Retina (tissue), 1 donor: ENCODE results near the gene CUEDC1.
"Not testable (repeated sequence)": the region's sequence is repeated elsewhere in the genome, so short reads cannot be mapped to it uniquely, and the experiment has no call there.

Source experiments
- DNase-seq: peaks from one replicate; pipeline ENCODE4 v3.0.0-alpha.2; 2016

CUEDC1 gene

DNA sequence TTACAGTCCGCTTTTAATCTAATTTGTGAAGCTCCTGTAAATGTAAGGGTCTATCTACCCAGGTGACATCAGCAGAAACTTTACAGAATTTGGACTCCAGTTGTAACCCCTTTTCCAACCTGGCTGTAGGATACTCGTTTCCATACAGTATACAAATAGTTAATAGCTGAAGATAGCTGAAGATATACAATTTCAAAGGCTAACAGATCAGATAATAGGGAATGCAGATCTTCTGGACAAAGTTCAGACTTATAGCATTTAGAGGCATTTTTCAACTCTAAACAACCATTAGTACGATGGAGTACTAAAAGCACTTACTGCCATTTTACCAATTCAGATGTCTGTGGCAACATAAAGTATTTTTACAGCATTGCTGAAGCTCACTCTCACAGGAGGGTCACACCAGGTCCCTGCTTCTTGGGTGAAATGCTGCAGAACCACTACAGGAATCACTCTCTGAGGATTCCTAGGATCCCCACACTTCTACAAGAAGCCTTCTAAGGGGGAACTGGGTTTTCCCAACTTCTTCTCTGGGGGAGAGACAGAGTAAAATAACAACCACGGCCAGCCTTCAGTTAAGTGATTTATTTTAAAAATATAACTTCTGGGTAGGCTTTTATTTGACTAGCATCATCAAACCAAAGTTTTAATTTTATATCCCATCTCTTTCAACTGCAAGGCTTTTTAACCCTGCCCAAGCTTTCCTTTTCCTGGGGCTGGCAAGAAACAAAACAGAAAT is 29.9 kb upstream of the CUEDC1 start:
- DNase-seq: no peak

DNA sequence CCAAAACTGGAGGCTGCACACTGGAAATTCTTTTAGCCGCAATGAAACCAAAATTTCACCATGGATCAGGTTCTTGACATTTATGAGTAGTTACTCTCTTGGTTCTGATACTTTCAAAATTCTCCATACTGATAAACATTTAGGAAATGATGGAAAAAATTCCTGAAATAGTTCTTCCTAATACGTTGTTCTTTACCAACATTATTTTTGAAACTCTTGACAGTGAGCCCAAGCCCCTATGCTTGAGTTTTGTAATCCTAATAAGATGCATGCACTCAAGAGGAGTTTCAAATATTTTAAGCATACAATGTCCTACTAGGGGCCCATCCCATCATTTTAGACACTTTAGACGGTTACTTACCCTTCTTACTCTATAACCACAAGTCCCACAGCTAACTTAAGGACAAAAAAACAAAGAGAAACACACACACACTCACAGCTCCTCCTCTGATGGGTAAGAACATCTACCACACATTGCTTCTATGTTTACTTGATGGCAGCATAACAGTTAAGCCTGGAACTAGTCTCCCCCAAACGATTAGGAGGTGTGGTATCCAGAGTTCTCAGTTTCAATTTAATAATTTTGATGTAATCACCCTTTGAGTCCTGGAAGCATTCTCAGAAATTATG is 29.2 kb upstream of the CUEDC1 start:
- DNase-seq: no peak

DNA sequence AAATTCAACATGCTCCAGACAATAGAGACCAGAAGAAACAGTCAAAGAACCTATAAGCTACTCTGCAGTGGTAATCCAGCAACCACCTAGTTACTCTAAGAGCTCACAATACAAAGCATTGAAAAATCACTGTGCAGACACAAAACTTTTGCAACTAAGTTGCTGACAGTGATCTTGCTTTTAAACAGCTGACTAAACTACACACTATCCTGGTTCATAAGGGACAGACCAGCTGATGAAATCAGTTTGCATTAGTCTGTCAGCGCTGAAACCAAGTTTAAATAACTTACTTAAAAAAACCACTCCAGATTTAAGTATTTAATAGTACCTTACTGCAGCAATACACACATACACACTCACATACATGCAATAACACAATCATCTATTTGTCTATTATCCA is 28.2 kb upstream of the CUEDC1 start:
- no peak for DNase-seq

DNA sequence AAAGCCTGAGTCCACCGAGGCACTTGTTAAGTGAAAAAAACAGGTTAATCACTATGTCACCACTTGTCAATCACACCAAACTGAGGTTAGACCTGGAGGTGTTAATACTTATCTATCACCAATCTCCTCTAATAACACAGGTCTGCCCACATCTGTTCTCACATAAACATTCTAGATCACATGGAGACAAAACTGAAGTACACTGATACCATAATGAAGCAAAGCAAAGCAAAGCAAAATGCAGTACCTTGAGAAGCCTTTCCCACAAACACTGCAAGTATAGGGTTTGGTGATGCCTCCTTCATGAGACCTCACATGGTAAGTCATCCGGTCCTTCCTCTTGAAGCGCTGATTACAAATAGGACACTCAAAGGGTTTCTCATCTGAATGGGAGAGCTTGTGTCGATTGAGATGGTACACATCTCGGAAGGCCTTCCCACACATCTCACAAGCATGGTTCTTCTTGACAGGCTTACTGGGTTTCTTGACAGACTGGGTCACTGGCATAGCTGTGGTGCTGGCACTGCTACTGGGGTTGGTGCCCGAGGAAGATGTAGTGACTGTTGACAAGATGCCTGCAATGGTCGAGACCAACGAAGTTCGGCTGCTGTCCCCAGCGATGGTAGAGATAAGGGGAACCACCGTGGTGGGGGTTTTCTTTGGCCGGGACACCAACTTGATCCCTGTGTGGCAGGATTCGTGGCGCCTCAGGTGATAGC is 27.4 kb upstream of the CUEDC1 start:
- DNase-seq: no peak

DNA sequence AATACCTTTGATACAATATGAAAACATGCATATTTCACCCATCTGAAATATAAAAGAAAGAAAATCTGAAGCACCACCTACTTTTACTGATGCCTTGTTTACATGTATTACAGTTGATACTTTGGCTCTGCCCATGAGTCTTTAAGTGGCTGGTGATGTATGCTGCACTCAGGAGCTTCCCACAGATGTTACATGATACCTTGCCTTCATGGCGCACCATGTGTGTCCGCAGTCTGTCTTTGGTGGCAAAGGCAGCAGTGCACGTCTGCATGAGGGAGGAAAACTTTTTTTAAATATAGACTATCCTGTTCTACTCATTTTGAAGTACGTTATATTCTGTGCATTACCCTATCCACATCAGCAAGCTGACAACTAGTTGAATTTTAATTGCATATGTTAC is 25.3 kb upstream of the CUEDC1 start:
- no peak for DNase-seq

DNA sequence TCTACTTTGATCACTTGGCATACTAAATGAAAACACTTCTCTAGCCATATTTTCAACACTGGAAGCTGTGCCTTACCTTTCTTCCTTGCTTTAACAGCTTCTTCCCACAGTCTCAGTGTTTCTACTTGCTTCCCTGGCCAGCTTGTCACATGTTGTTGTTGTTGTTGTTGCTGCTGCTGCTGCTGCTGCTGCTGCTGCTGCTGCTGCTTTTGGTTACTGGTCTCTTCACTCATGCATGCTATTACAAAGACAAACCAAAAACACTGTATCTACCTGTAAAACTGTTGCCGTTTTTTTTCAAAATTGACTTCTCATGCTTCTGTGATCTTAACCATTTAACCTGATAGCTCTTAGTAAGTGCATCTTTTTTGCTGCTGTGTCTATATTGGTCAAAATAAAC is 23.9 kb upstream of the CUEDC1 start:
- no peak for DNase-seq

DNA sequence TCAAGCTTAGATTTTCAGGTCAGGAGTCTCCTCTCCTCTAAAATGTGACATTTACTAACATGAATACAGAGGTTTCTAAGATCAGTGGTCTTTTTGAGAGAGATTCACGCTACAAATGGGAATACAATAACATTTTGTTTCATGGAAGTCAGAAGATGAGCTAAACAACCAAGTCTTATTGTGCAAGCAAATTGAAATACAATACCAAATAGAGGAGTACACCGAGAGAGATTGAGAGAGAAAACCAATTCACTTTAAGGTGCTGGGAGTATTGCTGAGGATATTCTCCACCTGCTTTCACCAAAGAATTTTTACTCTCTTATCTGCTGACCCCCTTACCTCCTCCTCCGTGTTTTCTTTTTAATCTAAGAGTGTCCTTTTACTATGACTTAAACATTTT is 21.4 kb upstream of the CUEDC1 start:
- DNase-seq: no peak

DNA sequence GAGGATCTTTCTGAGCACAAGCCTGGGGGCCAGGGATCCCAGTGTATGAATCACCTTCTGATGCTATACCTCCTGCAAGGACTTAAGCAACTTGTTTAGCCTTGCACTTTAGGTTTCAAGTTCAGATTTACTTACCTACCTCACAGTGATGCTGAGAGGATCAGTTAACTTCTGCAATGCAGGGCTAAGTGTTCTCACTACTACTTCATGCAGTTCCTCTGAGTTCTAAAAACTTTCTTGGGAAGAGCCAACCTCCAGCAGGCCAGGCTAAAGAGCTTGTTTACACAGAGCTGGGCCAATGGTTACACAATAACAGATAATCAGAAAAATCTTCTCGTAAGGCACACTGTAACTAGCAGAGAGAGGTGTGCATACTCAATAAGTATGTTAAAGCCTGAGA is 19.8 kb upstream of the CUEDC1 start:
- DNase-seq: no peak

DNA sequence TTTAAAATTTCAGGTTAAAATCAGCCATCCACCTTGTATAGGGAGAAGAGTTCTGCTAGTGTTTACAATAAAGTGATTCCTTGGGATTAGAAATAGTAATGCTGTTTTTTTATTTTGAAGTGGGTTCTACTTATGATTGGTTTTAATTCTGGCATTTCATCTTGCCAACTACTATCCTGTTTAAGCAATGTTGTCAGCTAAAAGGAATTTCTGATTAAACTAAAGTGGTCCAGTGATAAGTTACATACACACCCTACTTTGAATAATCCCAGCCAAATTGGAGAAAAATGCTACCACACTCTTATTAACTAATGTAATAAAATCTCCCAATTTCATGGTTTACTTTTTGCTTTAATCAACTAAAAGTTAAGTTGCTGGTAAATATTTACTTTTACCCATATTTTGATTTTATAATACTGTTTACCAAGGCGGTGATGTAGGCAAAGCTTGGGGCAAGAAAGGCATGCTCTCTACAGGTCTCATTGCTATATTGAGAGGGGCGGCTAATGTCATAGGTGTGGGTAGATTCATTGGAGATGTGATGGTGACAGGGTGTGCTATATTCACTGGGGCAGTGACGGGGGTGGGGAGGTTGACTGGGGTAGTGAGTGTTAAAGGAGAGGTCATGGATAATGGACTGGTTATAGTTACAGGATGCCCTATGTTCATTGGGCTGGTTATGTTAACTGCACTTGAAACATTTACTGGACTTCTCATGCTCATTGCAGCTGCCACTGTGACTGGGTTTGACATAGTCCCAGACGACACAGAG is 19.0 kb upstream of the CUEDC1 start:
- not testable (repeated sequence) for DNase-seq

DNA sequence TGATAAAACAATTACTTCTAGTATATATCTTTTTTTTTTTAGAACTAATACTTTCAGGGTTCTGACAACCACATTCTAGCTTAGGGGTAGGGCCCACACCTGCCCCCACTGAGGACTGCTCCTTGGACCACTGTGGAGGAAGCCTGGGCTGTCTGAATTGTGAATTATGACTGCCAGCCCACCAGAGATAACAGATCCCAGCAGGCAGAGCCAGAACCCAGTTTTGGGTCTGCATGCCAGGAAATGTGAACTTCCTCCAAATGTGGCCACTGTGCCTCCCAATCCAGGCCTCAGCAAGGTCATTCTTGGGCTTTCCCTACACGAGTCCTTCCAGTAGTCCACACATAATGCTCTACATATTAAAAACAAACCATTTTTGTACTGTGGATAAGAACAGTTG is 16.9 kb upstream of the CUEDC1 start:
- no peak for DNase-seq

DNA sequence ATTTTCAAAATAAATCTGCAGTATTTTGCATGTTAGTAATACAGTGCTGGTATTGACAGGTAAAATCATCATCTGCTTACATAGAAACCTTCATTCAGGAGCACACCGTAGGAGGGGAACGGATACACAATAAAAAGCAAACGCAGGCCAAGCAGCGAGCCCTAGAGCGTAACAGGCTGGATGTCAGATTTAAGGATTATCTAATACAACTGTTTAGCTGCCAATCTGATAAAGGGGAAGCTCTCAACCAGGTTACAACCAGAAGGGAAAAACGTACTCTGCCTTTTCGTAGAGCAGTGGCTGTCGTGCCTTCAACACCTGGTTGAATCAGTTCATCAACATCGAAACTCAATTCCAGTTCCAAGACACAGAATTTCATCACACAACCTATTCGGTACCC is 16.4 kb upstream of the CUEDC1 start:
- DNase-seq: no peak

DNA sequence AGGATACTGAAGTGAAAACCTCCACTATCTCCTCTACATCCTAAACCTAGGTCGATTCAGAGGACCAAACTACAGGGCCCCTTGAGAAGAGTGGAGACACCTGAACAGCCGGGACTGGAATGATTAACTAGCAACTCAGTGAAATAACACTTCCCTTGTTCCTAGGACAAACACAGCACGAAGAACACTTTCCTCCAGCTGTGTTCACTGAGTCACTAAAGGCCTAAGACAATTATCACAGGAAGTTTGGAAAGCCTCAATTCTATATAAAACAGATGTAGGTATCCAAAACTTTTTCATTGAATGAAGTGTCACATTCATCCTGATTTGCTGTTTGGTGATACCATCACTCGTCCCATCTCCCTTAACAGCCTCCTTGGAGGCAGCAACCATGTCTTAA is 15.5 kb upstream of the CUEDC1 start:
- DNase-seq: no peak

DNA sequence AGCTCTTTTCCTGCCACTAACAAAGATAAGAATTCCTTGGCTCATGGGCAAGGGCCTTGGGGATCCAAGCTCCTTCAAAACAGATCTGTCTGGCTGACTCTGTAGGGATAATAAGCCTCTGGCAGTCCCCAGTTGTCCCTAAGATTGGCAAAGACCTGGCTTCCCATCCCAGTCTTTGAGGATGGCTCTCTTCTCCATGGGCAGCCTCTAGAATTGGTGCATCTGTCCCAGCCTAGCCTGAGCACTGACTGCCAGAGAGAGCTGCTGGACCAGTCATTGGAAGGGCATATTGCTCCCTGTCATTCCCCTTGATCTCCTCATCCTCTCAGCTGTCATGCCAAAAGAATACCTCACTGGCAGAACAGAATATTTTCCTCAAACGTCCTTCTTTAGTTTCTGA is 13.2 kb upstream of the CUEDC1 start:
- DNase-seq: no peak

DNA sequence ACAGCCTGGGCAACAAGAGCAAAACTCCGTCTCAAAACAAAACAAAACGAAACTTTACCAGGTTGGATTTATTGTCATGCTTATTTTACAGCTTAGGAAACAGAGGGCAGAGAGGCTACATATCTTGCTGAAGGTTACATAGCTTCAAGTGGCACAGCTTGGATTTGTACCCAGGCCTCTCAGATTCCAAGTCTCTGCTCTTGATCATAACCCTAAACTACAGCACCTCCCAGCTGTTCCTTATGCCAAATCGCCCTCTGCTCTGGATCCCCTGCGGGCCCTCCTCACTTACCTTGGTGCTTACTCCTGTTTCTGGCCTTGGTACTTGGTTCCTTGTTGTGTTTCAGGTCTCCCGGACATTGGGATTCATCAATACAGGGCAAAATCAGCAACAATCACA is 11.7 kb upstream of the CUEDC1 start:
- no peak for DNase-seq

DNA sequence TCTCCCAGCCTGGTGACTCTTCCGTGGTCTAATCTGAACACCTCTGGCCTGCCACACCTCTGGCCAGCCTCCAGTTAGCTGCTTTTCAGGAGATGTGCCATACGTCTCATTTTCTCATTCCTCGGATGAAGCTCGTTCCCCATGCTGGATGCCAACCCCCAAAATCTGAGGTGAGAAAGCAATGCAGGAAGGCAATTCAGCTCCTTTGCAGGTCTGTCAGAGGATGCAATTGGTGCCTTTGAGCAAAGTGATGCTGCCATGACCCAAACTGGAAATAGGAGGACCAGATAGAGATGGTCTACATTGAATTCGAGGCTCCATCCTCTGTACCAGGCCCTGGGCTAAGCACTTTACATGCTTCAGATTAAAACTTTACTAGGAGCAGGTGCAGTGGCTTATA is 11.0 kb upstream of the CUEDC1 start:
- no peak for DNase-seq

DNA sequence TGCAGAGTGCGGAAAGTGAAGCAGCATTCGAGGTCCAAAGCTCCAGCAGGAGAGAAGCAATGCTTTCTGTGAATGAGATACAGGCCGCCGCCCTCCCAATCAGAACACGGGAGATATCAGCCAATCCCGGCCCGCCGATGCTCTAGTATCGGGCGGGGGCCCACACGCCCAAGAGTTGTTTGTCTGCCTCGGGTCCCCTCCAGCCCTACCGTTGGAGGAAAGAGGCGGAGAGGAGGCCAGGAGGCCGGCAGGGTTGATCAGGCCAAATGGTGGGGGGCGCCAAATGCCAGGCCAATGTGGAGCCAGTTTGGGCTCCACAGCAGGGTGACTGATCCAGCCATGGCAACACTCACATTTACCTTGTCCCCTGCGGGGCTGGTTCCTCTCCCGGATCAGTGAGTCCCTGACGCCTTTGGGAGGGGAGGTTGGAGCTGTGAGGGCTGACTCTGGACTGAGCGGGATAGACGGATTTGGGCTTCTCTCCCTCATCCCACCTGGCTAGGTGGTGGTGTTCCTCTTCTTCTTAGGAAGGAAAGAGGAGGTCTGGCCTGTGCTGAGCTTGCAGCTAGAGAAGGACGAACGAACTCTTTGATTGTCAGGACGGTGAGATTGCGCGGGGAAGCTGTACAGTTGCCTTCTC is 10.4 kb upstream of the CUEDC1 start:
- DNase-seq: no peak

DNA sequence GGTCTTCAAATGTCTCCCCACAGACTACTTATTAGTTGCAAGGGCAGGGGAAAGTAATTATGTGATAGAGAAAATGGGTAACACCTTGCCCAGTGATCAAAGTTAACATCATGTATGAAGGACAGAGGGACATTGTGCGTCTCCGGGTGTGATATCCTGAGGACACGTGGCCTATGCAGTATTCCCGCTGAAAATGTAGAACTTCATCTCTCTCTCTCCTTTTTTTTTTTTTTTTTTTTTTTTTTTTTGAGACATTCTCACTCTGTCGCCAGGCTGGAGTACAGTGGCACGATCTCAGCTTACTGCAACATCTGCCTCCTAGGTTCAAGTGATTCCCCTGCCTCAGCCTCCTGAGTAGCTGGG is 7.9 kb upstream of the CUEDC1 start:
- no peak for DNase-seq

DNA sequence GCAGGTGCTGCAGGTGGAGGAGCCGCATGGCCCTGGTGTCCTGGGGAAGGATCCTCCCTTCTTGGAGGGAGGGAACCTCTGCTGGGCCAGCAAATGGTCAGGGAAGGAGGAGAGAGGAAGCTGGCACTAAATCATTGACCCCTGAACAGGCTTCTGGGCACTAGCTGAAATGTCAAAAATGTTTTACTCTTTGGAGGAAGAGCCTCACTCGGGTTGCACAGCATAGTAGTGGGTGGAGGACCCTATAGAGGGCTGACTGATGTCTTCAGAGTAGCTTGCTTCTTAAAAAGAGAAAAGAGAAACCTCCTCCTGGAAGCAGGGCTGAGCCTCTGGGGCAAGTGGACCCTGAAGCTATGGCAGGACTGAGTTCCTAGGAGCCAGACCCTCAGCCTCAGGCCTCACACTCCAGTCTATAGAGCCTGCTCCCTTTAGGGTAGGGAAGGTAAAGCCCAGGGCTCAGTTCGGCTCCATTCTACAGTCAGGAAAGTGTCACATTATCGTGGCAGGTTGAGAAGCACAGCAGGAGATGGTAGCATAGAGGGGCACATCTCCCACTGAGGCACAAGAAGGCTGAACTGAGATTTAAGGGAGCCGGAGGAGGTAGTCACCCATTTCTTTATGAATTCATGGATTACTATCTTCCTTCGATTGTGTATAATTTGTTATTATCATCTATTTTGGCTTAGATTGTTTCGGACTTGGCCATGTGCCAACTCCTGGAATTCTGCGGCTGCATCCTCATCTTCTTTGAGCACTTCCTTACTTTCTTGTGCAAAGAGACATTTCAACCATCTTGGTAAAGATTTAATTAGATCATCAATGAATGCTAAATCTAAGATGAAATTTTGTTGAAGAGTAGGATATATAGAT is 7.3 kb upstream of the CUEDC1 start:
- DNase-seq: no peak

DNA sequence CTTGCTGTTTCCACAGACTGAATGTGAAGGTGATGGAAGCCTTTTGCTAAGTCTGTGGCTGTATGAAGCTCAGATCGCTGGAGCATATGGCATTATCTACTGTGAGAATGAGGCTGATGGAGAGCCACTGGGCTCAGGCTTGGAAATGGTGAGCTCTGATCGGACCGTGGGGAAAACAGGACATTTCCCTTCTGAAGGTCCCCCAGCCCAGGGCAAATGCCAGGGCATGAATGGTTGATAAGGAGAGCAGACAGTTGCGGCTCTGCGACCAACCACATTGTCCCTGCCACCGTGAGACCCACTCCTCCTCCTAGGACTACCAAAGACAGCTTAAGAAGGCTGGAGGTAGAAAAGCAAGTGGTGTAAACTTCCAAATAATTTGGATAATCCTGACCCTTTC is 4.7 kb upstream of the CUEDC1 start:
- no peak for DNase-seq

DNA sequence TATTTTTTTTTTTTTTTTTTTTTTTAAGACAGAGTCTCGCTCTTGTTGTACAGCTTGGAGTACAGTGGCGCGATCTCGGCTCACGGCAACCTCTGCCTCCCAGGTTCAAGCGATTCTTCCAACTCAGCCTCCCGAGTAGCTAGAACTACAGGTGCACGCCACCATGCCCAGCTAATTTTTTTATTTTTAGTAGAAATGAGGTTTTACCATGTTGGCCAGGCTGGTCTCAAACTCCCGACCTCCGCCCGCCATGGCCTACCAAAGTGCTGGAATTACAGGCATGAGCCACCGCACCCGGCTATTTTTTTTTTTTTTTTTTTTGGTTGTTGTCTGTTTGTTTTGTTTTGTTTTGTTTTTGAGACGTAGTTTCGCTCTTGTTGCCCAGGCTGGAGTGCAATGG is 3.2 kb upstream of the CUEDC1 start:
- DNase-seq: not testable (repeated sequence)

DNA sequence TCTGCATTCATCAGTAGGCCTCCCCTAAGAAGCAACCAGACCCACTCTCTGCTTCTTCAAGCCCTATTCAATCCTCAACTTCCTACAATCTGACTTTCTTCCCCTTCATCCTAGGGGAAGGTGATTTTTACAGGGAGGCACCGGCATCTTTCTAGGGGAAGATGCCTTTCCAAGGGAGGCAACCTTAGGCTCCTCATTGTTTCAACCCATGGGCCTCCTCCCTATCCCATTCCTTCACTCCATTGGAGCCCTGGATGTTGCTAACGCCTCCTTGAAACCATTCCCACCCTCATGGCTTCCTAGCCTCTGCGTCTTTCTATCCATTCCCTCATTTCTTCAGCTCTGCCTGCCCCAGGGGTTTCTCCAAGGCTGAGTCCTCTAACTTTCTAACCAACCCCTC is 2.7 kb upstream of the CUEDC1 start:
- no peak for DNase-seq
